HepG2 (cell line): ENCODE results near the gene FDXACB1. TPM values are rescaled to one million over a fixed set of nuclear protein-coding genes. Genes with fewer than 3 reads are reported as not detected.

Source experiments
- ARID2 ChIP-seq: sonication (generic); formaldehyde crosslinking; IDR thresholded peaks from 2 replicates; pipeline ENCODE4 v1.8.1; 2022; ENCODE audit warnings: mild to moderate bottlenecking, missing genetic modification reagents, borderline replicate concordance
- CERS6 ChIP-seq: sonication (generic); formaldehyde crosslinking; IDR thresholded peaks from 2 replicates; pipeline ENCODE4 v1.5.0; 2020; ENCODE audit warnings: missing genetic modification reagents
- GPN1 ChIP-seq: sonication (generic); formaldehyde crosslinking; IDR thresholded peaks from 2 replicates; pipeline ENCODE4 v1.5.1; 2020; ENCODE audit warnings: missing genetic modification reagents, borderline replicate concordance
- NFE2L2 ChIP-seq: fragments of 150-350 bp; IDR thresholded peaks from 2 replicates; pipeline ENCODE4 v1.6.1; 2014; ENCODE audit warnings: low read length
- PLSCR1 ChIP-seq: sonication (generic); formaldehyde crosslinking; IDR thresholded peaks from 2 replicates; pipeline ENCODE4 v1.5.0; 2020; ENCODE audit warnings: missing genetic modification reagents, mild to moderate bottlenecking, borderline replicate concordance
- POLR2G ChIP-seq: fragments of 200-400 bp; formaldehyde crosslinking; IDR thresholded peaks from 2 replicates; pipeline ENCODE4 v1.6.1; 2018; ENCODE audit warnings: mild to moderate bottlenecking, low read depth, low read length, moderate library complexity
- ZHX1 ChIP-seq: sonication (generic); formaldehyde crosslinking; IDR thresholded peaks from 2 replicates; pipeline ENCODE4 v1.8.1; 2022; ENCODE audit warnings: low read depth, mild to moderate bottlenecking, missing genetic modification reagents
- ZMYM2 ChIP-seq: sonication (generic); formaldehyde crosslinking; IDR thresholded peaks from 2 replicates; pipeline ENCODE4 v1.8.0; 2022; ENCODE audit warnings: mild to moderate bottlenecking, missing genetic modification reagents
- ZNF317 ChIP-seq: sonication (generic); formaldehyde crosslinking; IDR thresholded peaks from 2 replicates; pipeline ENCODE4 v1.5.0; 2020; ENCODE audit warnings: mild to moderate bottlenecking, missing genetic modification reagents
- ZNF333 ChIP-seq: sonication (generic); formaldehyde crosslinking; IDR thresholded peaks from 2 replicates; pipeline ENCODE4 v1.4.0; 2020; ENCODE audit warnings: mild to moderate bottlenecking, missing genetic modification reagents, borderline replicate concordance
- ZNF432 ChIP-seq: sonication (generic); formaldehyde crosslinking; IDR thresholded peaks from 2 replicates; pipeline ENCODE4 v1.5.0; 2020; ENCODE audit warnings: missing genetic modification reagents, mild to moderate bottlenecking, borderline replicate concordance
- ZNF510 ChIP-seq: sonication (generic); formaldehyde crosslinking; IDR thresholded peaks from 2 replicates; pipeline ENCODE4 v1.4.0; 2020; ENCODE audit warnings: low read depth, mild to moderate bottlenecking, missing genetic modification reagents
- ZNF574 ChIP-seq: sonication (generic); formaldehyde crosslinking; IDR thresholded peaks from 2 replicates; pipeline ENCODE4 v1.4.0; 2020; ENCODE audit warnings: missing genetic modification reagents
- ZNF724P ChIP-seq: sonication (generic); formaldehyde crosslinking; IDR thresholded peaks from 2 replicates; pipeline ENCODE4 v1.8.0; 2022; ENCODE audit warnings: missing genetic modification reagents, borderline replicate concordance
- ZNF879 ChIP-seq: sonication (generic); formaldehyde crosslinking; IDR thresholded peaks from 2 replicates; pipeline ENCODE4 v1.8.1; 2023; ENCODE audit warnings: missing genetic modification reagents
- ZUFSP ChIP-seq: sonication (generic); formaldehyde crosslinking; IDR thresholded peaks from 2 replicates; pipeline ENCODE4 v1.9.0; 2021; ENCODE audit warnings: missing genetic modification reagents, mild to moderate bottlenecking, borderline replicate concordance
- polyA plus RNA-seq, 8 experiments: library from polyadenylated mRNA; depleted of rRNA in 3 of 8; stranded (reverse) in 7 of 8; unstranded in 1 of 8; fragments of >200 nt; fragmentation: Illumina TruSeq in 4 of 8; extraction: Trizol in 4 of 8; gene quantifications; 2 replicates each; pipeline versions ENCODE4 v1.2.1 to v1.2.3, GENCODE V29; 2011 to 2016; ENCODE audit warnings: low read depth in 4 of 8, missing spikeins in 1 of 8, mixed read lengths in 1 of 8; ENCODE audit not compliant: insufficient read depth in 1 of 8
- total RNA-seq, 5 experiments: library from RNA; depleted of rRNA; stranded (reverse); fragments of >200 nt; fragmentation: Illumina TruSeq; extraction: Trizol; gene quantifications; 2 replicates each; pipeline ENCODE4 v1.2.3, GENCODE V29; 2016; ENCODE audit warnings: low read depth in 1 of 5

The FDXACB1 gene
- total and polyA plus RNA-seq, 2 of the 13 experiments (the other 11 are each of a cell fraction or from before 2014, with no cell fraction given) = 1.1 to 3.4 TPM

GRCh38 chr11:111926505-111927391, 47.8 kb upstream of the FDXACB1 start (continued):
- TF ChIP-seq ZHX1 (CRISPR knock-in tag) (peak; percentile 61; the same call in 1 of the 2 replicates), ZMYM2 (peak; percentile 67; the same call in 1 of the 2 replicates), POLR2G (peak; percentile 84), PLSCR1 (CRISPR knock-in tag) (no peak), ARID2 (CRISPR knock-in tag) (0 out of 2 replicates have a peak, but pooled peaks have one; percentile 76), GPN1 (CRISPR knock-in tag) (no peak), ZUFSP (CRISPR knock-in tag) (no peak), ZNF317 (CRISPR knock-in tag) (no peak), ZNF432 (CRISPR knock-in tag) (no peak), ZNF574 (CRISPR knock-in tag) (peak; percentile 76), CERS6 (CRISPR knock-in tag) (no peak), ZNF724P (CRISPR knock-in tag) (no peak), ZNF510 (CRISPR knock-in tag) (peak; percentile 76; the same call in 1 of the 2 replicates), ZNF879 (CRISPR knock-in tag) (no peak), ZNF333 (CRISPR knock-in tag) (no peak), NFE2L2 (no peak)
